ENCODE data around the gene SCRN2. TPM values are rescaled to one million over a fixed set of nuclear protein-coding genes. Genes with fewer than 3 reads are reported as not detected.

SCRN2 gene
- total and polyA plus RNA-seq, 2 of the 13 experiments (the other 11 are each of a cell fraction or from before 2014, with no cell fraction given), result 21.7 to 29.5 TPM

- TF ChIP-seq ELF3 (CRISPR knock-in tag; IDR thresholded peaks at IDR 0.05) (no peak), PPARG (CRISPR knock-in tag; conservative IDR thresholded peaks at IDR 0.05) (no peak), ZNF609 (CRISPR knock-in tag; IDR thresholded peaks at IDR 0.05; ENCODE audit: borderline replicate concordance) (no peak), ZNF883 (CRISPR knock-in tag; IDR thresholded peaks at IDR 0.05; ENCODE audit: not compliant biosample characterization) (no peak), SMAD9 (CRISPR knock-in tag; IDR thresholded peaks at IDR 0.05) (0 out of 2 replicates have a peak, but pooled peaks have one; percentile 0), RCOR2 (CRISPR knock-in tag; IDR thresholded peaks at IDR 0.05) (no peak; the same call in 1 of the 2 replicates), ZNF776 (CRISPR knock-in tag; IDR thresholded peaks at IDR 0.05) (no peak), TBP (CRISPR knock-in tag; IDR thresholded peaks at IDR 0.05) (no peak), ZNF20 (CRISPR knock-in tag; IDR thresholded peaks at IDR 0.05) (0 out of 2 replicates have a peak, but pooled peaks have one; percentile 12), CSRNP1 (CRISPR knock-in tag; IDR thresholded peaks at IDR 0.05) (peak; percentile 44; the same call in 1 of the 2 replicates), ZSCAN12 (CRISPR knock-in tag; IDR thresholded peaks at IDR 0.05) (no peak), PAWR (CRISPR knock-in tag; IDR thresholded peaks at IDR 0.05; ENCODE audit: borderline replicate concordance) (no peak), MIER3 (CRISPR knock-in tag; IDR thresholded peaks at IDR 0.05; ENCODE audit: borderline replicate concordance) (0 out of 2 replicates have a peak, but pooled peaks have one; percentile 4), PHF8 (CRISPR knock-in tag; IDR thresholded peaks at IDR 0.05) (no peak), PAX8 (CRISPR knock-in tag; IDR thresholded peaks at IDR 0.05; ENCODE audit: borderline replicate concordance) (no peak)
- TF ChIP-seq, protein P1, sequence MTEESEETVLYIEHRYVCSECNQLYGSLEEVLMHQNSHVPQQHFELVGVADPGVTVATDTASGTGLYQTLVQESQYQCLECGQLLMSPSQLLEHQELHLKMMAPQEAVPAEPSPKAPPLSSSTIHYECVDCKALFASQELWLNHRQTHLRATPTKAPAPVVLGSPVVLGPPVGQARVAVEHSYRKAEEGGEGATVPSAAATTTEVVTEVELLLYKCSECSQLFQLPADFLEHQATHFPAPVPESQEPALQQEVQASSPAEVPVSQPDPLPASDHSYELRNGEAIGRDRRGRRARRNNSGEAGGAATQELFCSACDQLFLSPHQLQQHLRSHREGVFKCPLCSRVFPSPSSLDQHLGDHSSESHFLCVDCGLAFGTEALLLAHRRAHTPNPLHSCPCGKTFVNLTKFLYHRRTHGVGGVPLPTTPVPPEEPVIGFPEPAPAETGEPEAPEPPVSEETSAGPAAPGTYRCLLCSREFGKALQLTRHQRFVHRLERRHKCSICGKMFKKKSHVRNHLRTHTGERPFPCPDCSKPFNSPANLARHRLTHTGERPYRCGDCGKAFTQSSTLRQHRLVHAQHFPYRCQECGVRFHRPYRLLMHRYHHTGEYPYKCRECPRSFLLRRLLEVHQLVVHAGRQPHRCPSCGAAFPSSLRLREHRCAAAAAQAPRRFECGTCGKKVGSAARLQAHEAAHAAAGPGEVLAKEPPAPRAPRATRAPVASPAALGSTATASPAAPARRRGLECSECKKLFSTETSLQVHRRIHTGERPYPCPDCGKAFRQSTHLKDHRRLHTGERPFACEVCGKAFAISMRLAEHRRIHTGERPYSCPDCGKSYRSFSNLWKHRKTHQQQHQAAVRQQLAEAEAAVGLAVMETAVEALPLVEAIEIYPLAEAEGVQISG (CRISPR knock-in tag; IDR thresholded peaks at IDR 0.05), result no peak
- TF ChIP-seq, protein P2, sequence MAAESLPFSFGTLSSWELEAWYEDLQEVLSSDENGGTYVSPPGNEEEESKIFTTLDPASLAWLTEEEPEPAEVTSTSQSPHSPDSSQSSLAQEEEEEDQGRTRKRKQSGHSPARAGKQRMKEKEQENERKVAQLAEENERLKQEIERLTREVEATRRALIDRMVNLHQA (CRISPR knock-in tag; IDR thresholded peaks at IDR 0.05), result no peak; the same call in 1 of the 2 replicates
- TF ChIP-seq, protein P3, sequence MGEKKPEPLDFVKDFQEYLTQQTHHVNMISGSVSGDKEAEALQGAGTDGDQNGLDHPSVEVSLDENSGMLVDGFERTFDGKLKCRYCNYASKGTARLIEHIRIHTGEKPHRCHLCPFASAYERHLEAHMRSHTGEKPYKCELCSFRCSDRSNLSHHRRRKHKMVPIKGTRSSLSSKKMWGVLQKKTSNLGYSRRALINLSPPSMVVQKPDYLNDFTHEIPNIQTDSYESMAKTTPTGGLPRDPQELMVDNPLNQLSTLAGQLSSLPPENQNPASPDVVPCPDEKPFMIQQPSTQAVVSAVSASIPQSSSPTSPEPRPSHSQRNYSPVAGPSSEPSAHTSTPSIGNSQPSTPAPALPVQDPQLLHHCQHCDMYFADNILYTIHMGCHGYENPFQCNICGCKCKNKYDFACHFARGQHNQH (CRISPR knock-in tag; IDR thresholded peaks at IDR 0.05), result 0 out of 2 replicates have a peak, but pooled peaks have one; percentile 3
These were observed 617 bp upstream of the SCRN2 start (continued) for GRCh38 chr17:47841488-47842291.

Measured in HepG2 (cell line).